ENCODE data around the gene SLC5A10. TPM values are rescaled to one million over a fixed set of nuclear protein-coding genes. Genes with fewer than 3 reads are reported as not detected.
"Not testable (repeated sequence)": the region's sequence is repeated elsewhere in the genome, so short reads cannot be mapped to it uniquely, and the experiment has no call there.

SLC5A10 gene
- total RNA-seq, 1 experiment from 2014 or later: not detected

DNA sequence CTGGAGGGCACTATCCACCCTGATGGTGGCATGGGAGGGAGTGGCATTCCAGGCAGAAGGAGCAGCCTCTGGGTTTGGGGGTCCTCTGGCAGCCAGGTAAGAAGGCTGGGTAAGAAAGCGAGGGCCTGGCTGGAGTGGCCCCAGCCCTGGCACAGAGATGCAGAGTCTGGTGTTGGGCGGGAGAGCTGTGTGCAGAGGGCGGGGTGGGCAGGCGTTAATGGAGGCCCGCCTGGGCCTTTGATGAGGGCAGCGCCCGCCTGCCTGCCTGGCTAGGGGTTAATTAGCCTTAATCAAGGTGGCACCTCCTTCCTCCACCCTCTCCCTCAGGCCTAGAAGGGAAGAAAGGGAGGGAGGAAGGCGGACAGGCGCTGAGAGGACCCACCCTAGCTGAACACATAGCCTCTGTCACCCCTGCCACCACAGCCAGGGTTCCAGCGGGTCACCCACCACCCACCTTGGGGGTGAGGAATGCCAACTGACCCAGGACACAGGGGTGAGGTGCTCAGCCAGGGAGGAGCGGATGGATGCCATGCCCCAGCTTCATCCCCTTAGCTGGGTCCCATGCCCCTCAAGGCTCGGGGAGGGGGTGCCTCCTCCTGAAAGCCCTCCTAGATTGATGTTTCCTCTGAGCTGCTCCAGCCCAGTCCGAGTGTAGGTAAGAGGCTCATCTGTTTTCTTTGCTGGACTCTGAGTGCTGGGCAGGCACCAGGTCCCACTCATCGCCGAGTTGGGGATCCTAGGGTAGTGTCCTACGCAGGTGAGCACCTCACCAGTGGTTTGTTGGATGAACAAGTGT, 66.0 kb downstream of the SLC5A10 start:
- DNase-seq (ENCODE audit: low read depth): no peak

DNA sequence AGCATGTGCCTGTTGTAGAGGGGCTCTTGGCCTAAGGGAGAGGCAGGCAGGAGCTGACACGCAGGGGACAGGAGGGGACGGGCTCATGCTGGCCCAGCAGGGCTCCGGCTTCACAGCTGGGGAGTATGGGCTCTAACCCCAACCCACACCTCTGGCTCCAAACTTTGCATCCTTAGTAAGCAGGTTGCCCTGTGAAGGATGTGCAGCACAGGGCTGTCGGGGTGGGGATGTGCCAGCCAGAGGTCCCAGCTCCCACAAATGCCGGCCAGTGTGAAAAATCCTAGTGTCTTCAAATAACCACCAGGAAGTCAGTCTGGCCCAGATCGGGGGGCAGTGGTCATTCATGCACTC, 66.6 kb downstream of the SLC5A10 start:
- no peak for DNase-seq (ENCODE audit: low read depth)

DNA sequence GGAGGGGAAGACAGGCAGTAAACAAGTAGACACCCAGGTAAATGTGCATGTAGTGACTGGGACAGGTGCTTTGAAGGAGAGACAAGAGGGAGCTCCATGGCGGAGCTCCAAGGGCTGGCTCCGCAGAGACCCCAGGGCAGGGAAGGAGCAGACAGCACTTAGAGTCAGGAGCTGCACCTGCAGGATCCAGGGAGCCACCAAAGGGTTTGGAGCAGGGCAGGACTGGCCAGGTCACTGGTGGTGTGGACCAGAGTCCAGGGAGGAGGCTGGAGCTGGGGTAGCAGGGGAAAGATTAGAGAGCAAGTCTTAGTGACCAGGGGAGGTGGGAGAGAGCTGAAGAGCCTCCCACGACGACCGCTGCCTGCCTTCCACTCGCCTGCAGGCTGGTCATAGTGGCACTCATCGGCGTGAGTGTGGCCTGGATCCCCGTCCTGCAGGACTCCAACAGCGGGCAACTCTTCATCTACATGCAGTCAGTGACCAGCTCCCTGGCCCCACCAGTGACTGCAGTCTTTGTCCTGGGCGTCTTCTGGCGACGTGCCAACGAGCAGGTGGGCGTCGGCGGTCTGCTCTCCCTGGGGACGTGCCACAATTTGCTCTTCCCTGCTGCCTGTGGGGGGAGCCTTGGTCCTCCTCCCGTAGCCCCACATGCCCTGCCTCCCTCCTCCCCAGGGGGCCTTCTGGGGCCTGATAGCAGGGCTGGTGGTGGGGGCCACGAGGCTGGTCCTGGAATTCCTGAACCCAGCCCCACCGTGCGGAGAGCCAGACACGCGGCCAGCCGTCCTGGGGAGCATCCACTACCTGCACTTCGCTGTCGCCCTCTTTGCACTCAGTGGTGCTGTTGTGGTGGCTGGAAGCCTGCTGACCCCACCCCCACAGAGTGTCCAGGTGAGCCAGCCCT, 67.3 kb downstream of the SLC5A10 start:
- DNase-seq (ENCODE audit: low read depth): no peak

DNA sequence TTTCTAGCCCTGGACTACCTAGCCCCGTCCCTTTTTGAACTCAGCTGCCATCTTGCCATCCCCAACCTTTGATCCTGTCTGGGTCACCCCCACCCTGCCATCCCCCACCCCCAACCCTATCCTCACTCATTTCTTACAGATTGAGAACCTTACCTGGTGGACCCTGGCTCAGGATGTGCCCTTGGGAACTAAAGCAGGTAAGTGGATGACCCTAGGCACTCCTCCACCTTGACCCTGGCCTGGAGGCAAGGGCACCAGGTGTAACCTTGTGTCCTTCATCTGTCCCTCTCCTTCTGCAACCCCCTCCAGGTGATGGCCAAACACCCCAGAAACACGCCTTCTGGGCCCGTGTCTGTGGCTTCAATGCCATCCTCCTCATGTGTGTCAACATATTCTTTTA, 68.1 kb downstream of the SLC5A10 start:
- no peak for DNase-seq (ENCODE audit: low read depth)

DNA sequence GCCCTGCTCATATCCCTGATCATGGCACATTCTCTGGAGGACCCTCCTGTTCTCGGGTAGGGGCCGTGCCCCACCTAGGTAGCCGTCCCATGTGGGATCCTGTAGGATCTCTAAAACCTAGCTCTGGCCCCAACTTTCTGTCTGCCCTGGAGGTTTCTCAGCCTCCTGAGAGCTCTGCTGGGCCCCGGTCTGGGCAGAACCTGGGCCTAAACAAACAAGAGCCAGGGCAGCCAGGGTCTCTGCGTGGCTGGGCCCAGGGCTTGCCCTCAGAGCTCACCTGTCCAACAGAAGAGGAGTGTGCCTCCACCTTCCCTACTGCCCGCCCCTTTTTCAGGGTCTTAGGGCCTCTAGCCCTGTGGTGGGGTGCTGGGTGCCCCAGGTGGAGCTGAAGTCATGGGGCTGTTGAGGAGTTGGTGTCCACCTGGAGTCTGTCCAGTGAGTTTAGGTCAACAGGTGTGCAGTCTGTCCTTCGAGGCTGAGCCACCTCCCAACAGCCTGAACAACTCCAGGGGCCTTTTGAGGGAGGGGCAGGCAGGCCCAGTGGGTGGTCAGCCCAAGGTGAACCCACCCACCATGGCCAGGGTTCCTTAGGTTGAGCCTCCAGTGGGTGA, 69.2 kb downstream of the SLC5A10 start:
- DNase-seq (ENCODE audit: low read depth): not testable (repeated sequence)

- no peak for DNase-seq (ENCODE audit: low read depth)
Measured at GRCh38 chr17:19021622-19022083, 69.7 kb downstream of the SLC5A10 start.

DNA sequence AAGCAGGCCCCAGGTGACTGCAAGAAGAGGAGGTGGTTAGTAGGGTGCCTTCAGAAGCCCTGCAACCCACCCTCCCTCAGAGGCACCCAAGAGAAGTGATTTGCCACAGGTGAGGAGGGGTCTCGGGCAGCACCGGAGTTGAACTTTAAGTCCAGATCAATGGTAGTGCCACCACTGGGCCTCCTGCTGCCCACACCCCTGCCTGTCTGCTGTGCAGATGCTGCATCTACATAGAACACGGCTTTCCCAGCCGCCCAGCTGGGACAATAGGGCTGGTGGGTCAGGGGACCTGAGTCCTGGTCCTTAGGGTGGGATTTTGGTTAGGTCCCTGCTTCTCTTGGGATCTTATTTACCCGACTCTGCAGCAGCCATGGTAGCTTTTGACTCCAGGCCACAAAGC, 70.2 kb downstream of the SLC5A10 start:
- DNase-seq (ENCODE audit: low read depth): no peak

DNA sequence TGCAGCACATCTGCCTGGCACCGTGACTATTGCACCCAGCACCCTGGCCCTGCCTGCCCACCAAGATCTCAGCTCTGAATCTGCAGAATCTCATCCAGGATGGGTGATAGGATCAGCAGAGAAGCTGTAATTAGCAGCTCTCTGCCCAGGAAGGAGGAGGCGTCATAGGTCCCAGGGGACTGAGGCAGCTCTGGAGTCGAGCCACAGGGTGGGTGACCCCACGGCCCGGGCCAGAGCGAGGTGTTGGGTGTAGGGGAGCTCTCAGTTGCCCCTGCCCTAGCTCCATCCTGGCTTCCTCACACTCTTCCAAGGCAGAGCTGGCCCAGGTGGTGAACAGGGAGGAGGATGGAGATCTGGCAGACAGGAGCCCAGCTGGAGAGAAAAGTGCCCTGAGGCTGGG, 70.8 kb downstream of the SLC5A10 start:
- no peak for DNase-seq (ENCODE audit: low read depth)

DNA sequence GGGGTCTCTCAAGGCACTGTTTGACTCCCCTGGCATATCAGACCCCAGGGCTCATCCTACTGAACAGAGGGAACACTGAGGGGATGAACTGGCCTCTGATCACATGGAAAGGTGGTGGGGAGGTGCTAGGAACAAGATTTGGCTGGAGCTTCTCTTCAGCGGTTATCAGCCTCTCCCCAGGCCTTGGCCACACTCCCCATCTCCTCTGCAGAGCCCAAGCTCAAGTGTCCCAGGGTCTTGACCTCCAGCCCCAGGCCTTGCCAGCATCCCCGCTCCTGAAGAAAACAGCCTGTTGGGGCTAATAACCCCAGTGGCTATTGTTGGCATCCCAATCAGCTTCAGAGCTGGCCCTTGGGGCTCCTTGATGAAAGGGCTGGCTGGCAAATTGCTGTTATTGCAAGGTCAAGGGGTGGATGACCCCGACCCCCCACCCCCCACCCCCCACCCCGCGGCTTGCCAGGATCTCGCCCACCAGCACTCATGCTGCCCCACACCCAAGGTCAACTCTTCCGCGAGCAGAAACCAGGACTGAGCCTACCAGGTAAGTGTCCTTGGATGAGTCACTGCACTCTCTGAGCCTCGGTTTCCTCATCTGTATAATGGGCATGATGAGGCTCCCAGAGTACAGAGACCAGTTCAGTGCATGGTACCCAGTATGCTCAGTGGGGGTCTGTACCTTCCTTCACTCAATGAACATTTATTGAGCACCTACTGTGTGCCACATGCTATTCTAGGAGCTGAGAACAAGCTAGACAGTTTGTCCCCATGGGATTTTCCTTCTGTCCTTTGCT, 71.4 kb downstream of the SLC5A10 start:
- no peak for DNase-seq (ENCODE audit: low read depth)

DNA sequence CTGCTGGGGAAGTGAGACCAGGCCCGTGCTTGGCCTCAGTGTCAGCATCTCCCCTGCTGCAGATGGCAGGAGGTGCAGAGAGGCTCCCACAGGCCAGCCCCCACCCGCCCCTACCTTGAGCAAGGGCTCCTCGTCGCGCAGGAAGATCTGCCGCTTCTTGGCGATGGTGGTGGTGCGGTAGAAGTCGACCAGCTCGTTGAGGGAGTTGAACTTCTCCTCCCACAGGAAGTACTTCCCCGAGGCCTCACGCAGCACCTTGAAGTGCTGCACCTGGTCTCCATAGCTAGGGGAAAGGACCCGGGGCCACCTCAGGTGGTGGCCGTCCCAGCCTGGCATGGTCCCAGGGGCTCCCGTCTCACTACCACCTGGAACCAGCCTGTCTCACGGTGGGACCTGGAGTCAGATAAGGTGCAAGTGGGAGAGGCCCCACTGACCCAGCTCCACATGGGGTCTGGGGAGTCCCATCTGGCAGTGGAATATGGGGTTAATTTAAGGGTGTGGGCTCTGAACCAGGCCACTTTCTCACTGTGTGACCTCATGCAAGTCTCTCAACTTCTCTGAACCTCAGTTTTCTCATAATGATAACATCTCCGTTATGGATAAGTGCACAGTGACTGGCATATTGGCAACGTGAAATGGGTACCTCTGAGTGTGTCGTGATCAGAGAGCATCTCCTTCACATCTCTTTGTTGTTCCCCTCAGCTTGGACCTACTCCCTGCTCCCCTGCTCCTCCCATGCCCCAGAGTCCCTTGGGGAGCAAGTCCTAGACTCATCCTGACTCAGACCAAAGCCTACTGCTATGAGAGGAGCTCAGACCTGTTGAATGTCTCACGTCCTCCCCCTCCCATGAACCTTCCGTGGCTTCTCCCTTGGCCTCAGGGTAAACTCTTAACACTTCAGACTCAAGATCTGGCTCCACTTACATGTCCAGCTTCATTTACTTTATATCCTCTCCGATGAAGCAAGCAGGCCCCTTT, 72.4 kb downstream of the SLC5A10 start:
- DNase-seq (ENCODE audit: low read depth): peak; percentile 31

DNA sequence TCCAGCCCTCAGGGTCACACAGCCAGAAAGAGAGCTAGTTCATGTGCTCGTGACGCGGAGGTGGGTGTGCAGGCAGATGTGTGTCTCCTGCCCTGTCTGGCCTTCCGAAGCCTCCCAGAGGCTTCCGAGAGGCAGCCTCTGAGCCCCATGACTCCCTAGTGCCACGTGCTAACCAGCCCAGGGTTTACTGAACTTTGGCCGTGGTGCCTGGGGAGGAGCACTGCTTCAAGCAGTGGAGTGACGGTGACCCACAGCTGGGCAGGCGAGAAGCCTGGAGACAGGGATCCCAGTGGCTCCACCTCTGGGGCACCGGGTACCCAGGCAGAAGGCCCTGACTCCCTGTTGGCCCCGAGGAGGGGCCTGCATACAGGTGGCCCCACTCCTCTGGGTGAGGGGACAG, 76.7 kb downstream of the SLC5A10 start:
- DNase-seq (ENCODE audit: low read depth): not testable (repeated sequence)

GRCh38 chr17:19029740-19030139, 77.8 kb downstream of the SLC5A10 start:
- not testable (repeated sequence) for DNase-seq (ENCODE audit: low read depth)

DNA sequence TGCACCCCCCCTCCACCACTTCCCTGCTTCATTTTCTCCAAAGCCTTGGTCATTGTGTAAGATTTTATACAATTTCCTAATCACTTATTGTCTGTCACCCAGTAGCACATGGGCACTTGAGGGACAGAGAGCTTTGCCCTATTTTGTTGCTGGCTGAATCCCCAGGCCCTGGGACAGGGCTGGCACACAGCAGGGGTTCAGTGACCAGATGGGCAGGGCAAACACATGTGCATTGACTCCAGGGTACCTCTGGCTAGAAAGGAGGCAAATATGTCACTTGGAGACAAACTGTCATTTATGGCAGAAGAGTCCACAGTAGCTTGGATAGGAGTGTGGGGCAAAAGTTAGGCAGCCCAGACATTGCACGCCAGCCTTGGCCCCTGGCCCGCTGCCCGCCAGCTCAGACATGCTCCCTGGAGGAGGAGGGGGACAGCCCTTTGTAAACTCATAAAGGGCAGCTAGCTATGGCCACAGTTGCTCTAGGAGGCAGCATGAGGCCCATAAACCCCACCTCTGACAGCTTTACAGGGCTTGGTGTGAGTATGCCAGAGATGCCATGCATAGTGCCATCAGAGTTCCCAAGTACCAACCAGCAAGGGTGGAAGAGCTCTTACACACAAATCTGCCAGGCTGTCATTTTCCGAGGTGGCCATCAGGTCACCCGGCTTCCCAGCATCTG, 78.9 kb downstream of the SLC5A10 start:
- DNase-seq (ENCODE audit: low read depth): not testable (repeated sequence)

GRCh38 chr17:19031729-19032128, 79.8 kb downstream of the SLC5A10 start:
- not testable (repeated sequence) for DNase-seq (ENCODE audit: low read depth)

- DNase-seq (ENCODE audit: low read depth): not testable (repeated sequence)
Measured at GRCh38 chr17:19032377-19032988, 80.5 kb downstream of the SLC5A10 start.

GRCh38 chr17:19036186-19036585, 84.2 kb downstream of the SLC5A10 start:
- not testable (repeated sequence) for DNase-seq (ENCODE audit: low read depth)

- DNase-seq (ENCODE audit: low read depth): not testable (repeated sequence)
Measured at GRCh38 chr17:19037547-19037946, 85.6 kb downstream of the SLC5A10 start.

- DNase-seq (ENCODE audit: low read depth): not testable (repeated sequence)
Measured at GRCh38 chr17:19038007-19038406, 86.0 kb downstream of the SLC5A10 start.

- not testable (repeated sequence) for DNase-seq (ENCODE audit: low read depth)
Measured at GRCh38 chr17:19038730-19039129, 86.8 kb downstream of the SLC5A10 start.
